Effector memory CD4-positive, alpha-beta T cell (primary cell): ENCODE results near the gene ASCC3.

Source experiments
- DNase-seq, 3 donors: peaks; one replicate each; pipeline ENCODE4 v3.0.0-alpha.2; 2020
- H3K27ac ChIP-seq: 2 replicates; pipeline ENCODE4 v1.7.0; 2013; ENCODE audit warnings: mild to moderate bottlenecking, low read length, moderate library complexity; ENCODE audit not compliant: insufficient read depth, poor library complexity, severe bottlenecking
- H3K27me3 ChIP-seq: replicated peaks from 2 replicates; pipeline ENCODE4 v1.7.0; 2013; ENCODE audit warnings: mild to moderate bottlenecking, low read length; ENCODE audit not compliant: insufficient read depth, control insufficient read depth, poor library complexity, severe bottlenecking
- H3K36me3 ChIP-seq: 2 replicates; pipeline ENCODE4 v1.7.0; 2013; ENCODE audit warnings: mild to moderate bottlenecking, low read length, moderate library complexity; ENCODE audit not compliant: control insufficient read depth, insufficient read depth
- H3K4me1 ChIP-seq: 2 replicates; pipeline ENCODE4 v1.7.0; 2013; ENCODE audit warnings: low read length, mild to moderate bottlenecking; ENCODE audit not compliant: control insufficient read depth, insufficient read depth, poor library complexity, severe bottlenecking
- H3K4me3 ChIP-seq: 2 replicates; pipeline ENCODE4 v1.7.0; 2013; ENCODE audit warnings: low read length, low read depth, mild to moderate bottlenecking; ENCODE audit not compliant: insufficient read depth, poor library complexity, severe bottlenecking
- H3K9me3 ChIP-seq: 2 replicates; pipeline ENCODE4 v1.7.0; 2013; ENCODE audit warnings: mild to moderate bottlenecking, low read length, moderate library complexity; ENCODE audit not compliant: control insufficient read depth

ASCC3 gene

GRCh38 chr6:100575921-100576320 lies 305.2 kb downstream of the ASCC3 start:
- Histone ChIP-seq H3K4me3 (no peak overlapping the region), H3K9me3 (no peaks in the 10 kb centered on the region), H3K27ac (no peak overlapping the region)

GRCh38 chr6:100574836-100575235 lies 306.3 kb downstream of the ASCC3 start:
- no peak for DNase-seq
- Histone ChIP-seq H3K4me1 (no peaks in the 10 kb centered on the region), H3K4me3 (no peak overlapping the region), H3K27ac (no peak overlapping the region), H3K9me3 (no peaks in the 10 kb centered on the region), H3K36me3 (no peaks in the 10 kb centered on the region), H3K27me3 (no peaks in the 10 kb centered on the region)

More at GRCh38 chr6:100575921-100576320, 305.2 kb downstream of the ASCC3 start:
- Histone ChIP-seq H3K36me3 (no peaks in the 10 kb centered on the region), H3K4me1 (no peaks in the 10 kb centered on the region), H3K27me3 (no peaks in the 10 kb centered on the region)
- DNase-seq, result no peak

GRCh38 chr6:100573166-100573565 lies 308.0 kb downstream of the ASCC3 start:
- DNase-seq, result no peak
- Histone ChIP-seq H3K4me3 (no peak overlapping the region), H3K36me3 (no peaks in the 10 kb centered on the region), H3K9me3 (no peaks in the 10 kb centered on the region), H3K27me3 (no peaks in the 10 kb centered on the region), H3K4me1 (no peaks in the 10 kb centered on the region), H3K27ac (no peak overlapping the region)

GRCh38 chr6:100568255-100568654 lies 312.9 kb downstream of the ASCC3 start:
- H3K36me3 ChIP-seq, result no peaks in the 10 kb centered on the region
- H3K4me1 ChIP-seq, result no peaks in the 10 kb centered on the region
- no peaks in the 10 kb centered on the region for H3K27me3 ChIP-seq
- DNase-seq, result no peak
- no peak overlapping the region for H3K27ac ChIP-seq
- no peaks in the 10 kb centered on the region for H3K9me3 ChIP-seq
- H3K4me3 ChIP-seq, result no peak overlapping the region

GRCh38 chr6:100566563-100566962 lies 314.6 kb downstream of the ASCC3 start:
- H3K27me3 ChIP-seq, result no peaks in the 10 kb centered on the region
- no peak overlapping the region for H3K27ac ChIP-seq
- H3K4me3 ChIP-seq, result no peak overlapping the region
- no peak for DNase-seq
- H3K4me1 ChIP-seq, result no peaks in the 10 kb centered on the region
- no peaks in the 10 kb centered on the region for H3K9me3 ChIP-seq
- H3K36me3 ChIP-seq, result no peaks in the 10 kb centered on the region

GRCh38 chr6:100565439-100566104 lies 315.6 kb downstream of the ASCC3 start:
- Histone ChIP-seq H3K36me3 (no peaks in the 10 kb centered on the region), H3K27me3 (no peaks in the 10 kb centered on the region), H3K4me3 (no peak overlapping the region), H3K9me3 (no peaks in the 10 kb centered on the region), H3K27ac (no peak overlapping the region), H3K4me1 (no peaks in the 10 kb centered on the region)
- DNase-seq, result no peak

GRCh38 chr6:100559859-100560258 lies 321.3 kb downstream of the ASCC3 start:
- Histone ChIP-seq H3K4me1 (no peaks in the 10 kb centered on the region), H3K9me3 (no peaks in the 10 kb centered on the region), H3K27me3 (no peaks in the 10 kb centered on the region)

GRCh38 chr6:100554228-100554627 lies 326.9 kb downstream of the ASCC3 start:
- H3K36me3 ChIP-seq, result no peaks in the 10 kb centered on the region
- DNase-seq, result no peak
- H3K27ac ChIP-seq, result no peak overlapping the region
- no peaks in the 10 kb centered on the region for H3K9me3 ChIP-seq
- H3K4me3 ChIP-seq, result no peak overlapping the region
- no peaks in the 10 kb centered on the region for H3K4me1 ChIP-seq
- H3K27me3 ChIP-seq, result no peaks in the 10 kb centered on the region

More at GRCh38 chr6:100559859-100560258, 321.3 kb downstream of the ASCC3 start:
- Histone ChIP-seq H3K36me3 (no peaks in the 10 kb centered on the region), H3K27ac (no peak overlapping the region), H3K4me3 (no peak overlapping the region)
- DNase-seq, result no peak

- no peaks in the 10 kb centered on the region for H3K27me3 ChIP-seq
Measured at GRCh38 chr6:100553243-100553642, 327.9 kb downstream of the ASCC3 start.

GRCh38 chr6:100549406-100550167 lies 331.5 kb downstream of the ASCC3 start:
- Histone ChIP-seq H3K27me3 (no peaks in the 10 kb centered on the region), H3K4me1 (no peaks in the 10 kb centered on the region), H3K36me3 (no peaks in the 10 kb centered on the region), H3K27ac (no peak overlapping the region), H3K9me3 (no peaks in the 10 kb centered on the region), H3K4me3 (no peak overlapping the region)
- no peak for DNase-seq

More at GRCh38 chr6:100553243-100553642, 327.9 kb downstream of the ASCC3 start:
- Histone ChIP-seq H3K9me3 (no peaks in the 10 kb centered on the region), H3K4me1 (no peaks in the 10 kb centered on the region), H3K36me3 (no peaks in the 10 kb centered on the region), H3K27ac (no peak overlapping the region), H3K4me3 (no peak overlapping the region)
- no peak for DNase-seq
